Calu3 (cell line): ENCODE results near the gene CCN2. TPM values are rescaled to one million over a fixed set of nuclear protein-coding genes. Genes with fewer than 3 reads are reported as not detected.
"Not testable (repeated sequence)": the region's sequence is repeated elsewhere in the genome, so short reads cannot be mapped to it uniquely, and the experiment has no call there.

Experiments used
- BruUV-seq: library from RNA; stranded (reverse); fragments of 400-500 nt; replicated peaks from 2 replicates; lab custom pipeline; 2021; lab: Mats Ljungman, UMichigan
- CTCF ChIA-PET: fragments of 300-600 bp; sonication (Branson Sonifier 250); formaldehyde crosslinking; loops from one replicate; lab custom pipeline; 2022; ENCODE audit warnings: antibody characterized with exemption; lab: Charles Lee
- DNase-seq: peaks from one replicate; pipeline ENCODE4 v3.0.0; 2022
- H3K27ac Mint-ChIP-seq: one replicate; pipeline ENCODE4 v1.8.0; 2022; ENCODE audit warnings: mixed read lengths; ENCODE audit not compliant: unreplicated experiment
- H3K27me3 Mint-ChIP-seq: one replicate; pipeline ENCODE4 v1.8.0; 2022; ENCODE audit warnings: mixed read lengths; ENCODE audit not compliant: unreplicated experiment
- H3K36me3 Mint-ChIP-seq: one replicate; pipeline ENCODE4 v1.8.0; 2022; ENCODE audit warnings: mild to moderate bottlenecking, moderate library complexity, mixed read lengths; ENCODE audit not compliant: insufficient read depth, unreplicated experiment
- H3K4me1 Mint-ChIP-seq: one replicate; pipeline ENCODE4 v1.8.0; 2022; ENCODE audit warnings: mild to moderate bottlenecking, low read depth, mixed read lengths; ENCODE audit not compliant: unreplicated experiment
- H3K4me3 Mint-ChIP-seq: one replicate; pipeline ENCODE4 v1.8.0; 2022; ENCODE audit warnings: mild to moderate bottlenecking, low read depth, moderate library complexity, mixed read lengths; ENCODE audit not compliant: unreplicated experiment
- H3K9me3 Mint-ChIP-seq: one replicate; pipeline ENCODE4 v1.8.0; 2022; ENCODE audit warnings: low read depth, mixed read lengths; ENCODE audit not compliant: unreplicated experiment
- CTCF ChIP-seq: fragments of 200-600 bp; IDR thresholded peaks from one replicate; pipeline ENCODE4 v1.8.0; 2022; ENCODE audit warnings: antibody characterized with exemption; ENCODE audit not compliant: unreplicated experiment
- intact Hi-C: fragments of 100-400 bp; cut with micrococcal nuclease; formaldehyde crosslinking; loops from one replicate; pipeline ENCODE4 v1.10.0; 2022; ENCODE audit not compliant: unreplicated experiment
- total RNA-seq: library from RNA; stranded (reverse); gene quantifications from 2 replicates; pipeline ENCODE4 v1.2.3, GENCODE V29; 2022

CCN2 gene
- total RNA-seq, 1 experiment from 2014 or later, result 373 TPM

GRCh38 chr6:131916847-131917246 is 34.3 kb downstream of the CCN2 start:
- no peaks in the 10 kb centered on the region for H3K36me3 Mint-ChIP-seq
- CTCF ChIA-PET, result interaction anchor here (2.6 kb wide), 1 partner anchor 342 kb away, joined by 12 read pairs; no protein-coding TSS in a partner anchor
- no peak overlapping the region for H3K4me3 Mint-ChIP-seq
- intact Hi-C loops, result loop anchor here (10.0 kb wide), 1 partner anchor 478 kb away; no protein-coding TSS in a partner anchor
- peaks cover 7% of the 10 kb centered on the region for H3K4me1 Mint-ChIP-seq
- no peaks in the 10 kb centered on the region for H3K27me3 Mint-ChIP-seq
- no peak for DNase-seq
- peaks cover 5% of the 10 kb centered on the region for H3K9me3 Mint-ChIP-seq
- TF ChIP-seq CTCF, result no peak
- H3K27ac Mint-ChIP-seq, result no peak overlapping the region
- BruUV-seq, result no TSS peak

GRCh38 chr6:131916091-131916796 is 34.9 kb downstream of the CCN2 start:
- not testable (repeated sequence) for H3K4me3 Mint-ChIP-seq, H3K27ac Mint-ChIP-seq, H3K4me1 Mint-ChIP-seq, H3K27me3 Mint-ChIP-seq, BruUV-seq, DNase-seq, H3K9me3 Mint-ChIP-seq, H3K36me3 Mint-ChIP-seq
- intact Hi-C loops, result loop anchor here (10.0 kb wide), 1 partner anchor 479 kb away; no protein-coding TSS in a partner anchor
- CTCF ChIA-PET, result interaction anchor here (2.1 to 2.6 kb wide), 2 partner anchors 342 to 364 kb away, joined by 12 to 13 read pairs; no protein-coding TSS in a partner anchor

- DNase-seq, result peak; percentile 64
- intact Hi-C loops, result loop anchor here (2.0 to 10.0 kb wide), 2 partner anchors 222 to 480 kb away; no protein-coding TSS in a partner anchor
- Mint-ChIP-seq H3K27me3 (peaks cover 11% of the 10 kb centered on the region), H3K27ac (no peak overlapping the region), H3K4me3 (no peak overlapping the region), H3K36me3 (no peaks in the 10 kb centered on the region), H3K4me1 (peaks cover 7% of the 10 kb centered on the region), H3K9me3 (peaks cover 5% of the 10 kb centered on the region)
- CTCF ChIA-PET, result interaction anchor here (0.6 to 2.6 kb wide), 9 partner anchors 8 to 383 kb away, joined by 3 to 13 read pairs (median 4); no protein-coding TSS in a partner anchor
- TF ChIP-seq CTCF, result peak; percentile 66
- BruUV-seq, result no TSS peak
These were observed 36.0 kb downstream of the CCN2 start for GRCh38 chr6:131914967-131915751.

- intact Hi-C loops, result loop anchor here (2.0 to 10.0 kb wide), 2 partner anchors 221 to 481 kb away; no protein-coding TSS in a partner anchor
- Mint-ChIP-seq H3K27me3 (peaks cover 11% of the 10 kb centered on the region), H3K4me3 (no peak overlapping the region), H3K36me3 (no peaks in the 10 kb centered on the region), H3K4me1 (peaks cover 7% of the 10 kb centered on the region), H3K27ac (no peak overlapping the region), H3K9me3 (no peaks in the 10 kb centered on the region)
- BruUV-seq, result no TSS peak
- no peak for TF ChIP-seq CTCF
- DNase-seq, result no peak
- CTCF ChIA-PET, result no interaction called here
These were observed 36.9 kb downstream of the CCN2 start for GRCh38 chr6:131914234-131914633.
